Hindlimb muscle (tissue), 1 donor: Measurements from ENCODE around the gene FMO4. TPM values are rescaled to one million over a fixed set of nuclear protein-coding genes. Genes with fewer than 3 reads are reported as not detected.
A peak's percentile ranks its signal among the peaks of the same experiment; 100 is the strongest.
"Not testable (repeated sequence)": the region's sequence is repeated elsewhere in the genome, so short reads cannot be mapped to it uniquely, and the experiment has no call there.

Source experiments
- DNase-seq: peaks from one replicate; pipeline ENCODE4 v3.0.0-alpha.2; 2013
- polyA plus RNA-seq: library from polyadenylated mRNA; unstranded; fragments of 120-200 nt; gene quantifications from one replicate; pipeline ENCODE4 v1.2.1, GENCODE V29; 2013; ENCODE audit not compliant: insufficient read length

FMO4 gene
- polyA plus RNA-seq, 1 donor: 3.8 TPM

- peak; percentile 35 for DNase-seq
These were observed 20.1 kb downstream of the FMO4 start for GRCh38 chr1:171334024-171334640.

- no peak for DNase-seq
These were observed 22.0 kb downstream of the FMO4 start for GRCh38 chr1:171335964-171336363.

DNA sequence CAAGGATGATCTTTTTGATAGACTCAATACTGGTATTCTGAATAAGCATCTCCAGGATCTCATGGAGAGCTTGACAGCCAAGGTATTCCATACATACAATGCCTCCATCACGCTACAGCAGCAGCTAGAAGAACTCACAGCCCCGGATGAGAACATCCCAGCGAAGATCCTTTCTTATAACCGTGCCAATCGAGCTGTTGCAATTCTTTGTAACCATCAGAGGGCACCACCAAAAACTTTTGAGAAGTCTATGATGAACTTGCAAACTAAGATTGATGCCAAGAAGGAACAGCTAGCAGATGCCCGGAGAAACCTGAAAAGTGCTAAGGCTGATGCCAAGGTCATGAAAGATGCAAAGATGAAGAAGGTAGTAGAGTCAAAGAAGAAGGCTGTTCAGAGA lies 25.4 kb downstream of the FMO4 start:
- DNase-seq: not testable (repeated sequence)

DNA sequence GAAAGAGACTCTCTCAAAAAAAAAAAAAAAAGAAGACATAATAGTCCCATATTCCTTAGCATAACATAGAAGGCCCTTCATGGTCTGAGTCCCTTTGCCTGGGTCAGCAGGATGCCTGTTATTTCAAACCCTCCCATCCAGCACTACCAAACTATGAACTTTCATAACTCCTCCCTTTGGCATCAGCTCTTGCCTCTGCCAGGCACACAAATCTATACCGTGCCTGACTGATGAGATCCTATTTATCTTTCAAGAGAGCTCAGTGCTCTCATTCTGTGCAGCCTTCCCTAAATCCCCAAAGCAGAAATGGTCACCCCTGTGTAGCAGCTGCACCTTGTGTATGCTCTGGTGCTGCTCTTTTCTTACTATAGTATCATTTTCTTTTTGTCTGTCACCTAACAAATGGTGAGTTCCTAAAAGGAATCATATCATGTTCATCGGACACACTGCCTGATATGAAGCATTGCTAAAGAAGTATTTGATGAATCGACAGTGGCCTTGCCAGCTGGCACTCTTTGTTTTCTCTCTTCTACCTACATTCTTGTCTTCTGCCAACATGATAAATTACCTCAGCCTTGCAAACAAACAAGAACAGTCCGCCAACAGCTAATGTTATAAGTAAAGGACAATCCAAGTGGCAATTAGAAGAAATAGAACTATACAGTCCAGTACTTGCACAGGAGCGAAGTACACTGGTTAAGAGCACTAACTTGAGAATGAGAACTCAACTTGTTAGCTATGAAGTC lies 29.9 kb downstream of the FMO4 start:
- no peak for DNase-seq

DNA sequence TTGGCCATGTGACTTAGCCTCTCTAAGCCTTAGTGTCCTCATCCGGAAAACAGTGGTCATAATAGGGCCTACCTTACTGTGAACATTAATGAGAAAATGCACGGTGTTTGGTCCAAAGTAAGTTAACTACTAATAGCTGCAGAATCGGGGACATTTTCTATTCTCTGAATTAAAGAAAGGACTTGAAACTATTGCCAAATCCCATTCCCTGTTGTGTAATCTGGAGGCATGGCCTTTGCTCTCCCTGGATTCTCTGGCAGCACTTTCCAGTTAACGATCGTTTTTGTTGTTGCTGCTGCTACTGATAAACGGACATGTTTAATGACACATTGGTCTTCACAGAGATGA lies 30.5 kb downstream of the FMO4 start:
- DNase-seq: no peak

DNA sequence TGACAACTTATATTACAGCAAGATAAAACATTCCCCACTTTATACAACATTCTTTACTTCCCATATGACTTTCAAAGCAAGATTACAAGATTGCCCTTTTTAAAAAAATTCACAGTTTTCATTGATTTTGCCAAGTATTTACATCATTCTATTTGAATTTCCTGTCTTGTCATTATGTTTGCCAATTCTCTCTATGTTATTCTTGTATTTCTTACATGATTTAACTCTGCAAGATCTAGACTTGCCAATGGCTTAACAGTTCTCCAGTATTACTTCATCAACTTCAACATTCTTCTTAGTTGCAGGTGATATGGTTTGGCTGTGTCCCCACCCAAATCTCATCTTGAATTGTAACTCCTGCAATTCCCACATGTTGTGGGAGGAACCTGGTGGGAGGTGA lies 31.6 kb downstream of the FMO4 start:
- no peak for DNase-seq

- DNase-seq: no peak
These were observed 32.9 kb downstream of the FMO4 start for GRCh38 chr1:171346881-171347280.

- DNase-seq: no peak
These were observed 36.6 kb downstream of the FMO4 start for GRCh38 chr1:171350594-171350993.

DNA sequence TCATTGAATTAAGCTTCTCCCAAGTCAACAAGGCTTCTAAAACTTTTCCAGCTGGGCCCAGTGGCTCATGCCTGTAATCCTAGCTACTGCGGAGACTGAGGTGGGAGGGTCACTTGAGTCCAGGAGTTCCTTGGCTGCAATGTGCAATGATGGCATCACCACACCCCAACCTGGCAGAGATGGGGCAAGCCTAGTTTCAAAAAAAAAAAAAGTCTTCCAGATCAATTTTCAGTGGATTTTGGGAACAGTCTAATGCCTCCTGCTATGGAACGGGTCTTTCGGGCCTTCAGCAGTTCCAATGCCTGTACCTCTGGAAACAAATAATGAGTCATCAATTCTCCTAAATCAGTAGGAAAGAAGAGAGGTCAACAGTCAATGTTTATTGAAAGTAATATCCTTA lies 38.0 kb downstream of the FMO4 start:
- no peak for DNase-seq

DNA sequence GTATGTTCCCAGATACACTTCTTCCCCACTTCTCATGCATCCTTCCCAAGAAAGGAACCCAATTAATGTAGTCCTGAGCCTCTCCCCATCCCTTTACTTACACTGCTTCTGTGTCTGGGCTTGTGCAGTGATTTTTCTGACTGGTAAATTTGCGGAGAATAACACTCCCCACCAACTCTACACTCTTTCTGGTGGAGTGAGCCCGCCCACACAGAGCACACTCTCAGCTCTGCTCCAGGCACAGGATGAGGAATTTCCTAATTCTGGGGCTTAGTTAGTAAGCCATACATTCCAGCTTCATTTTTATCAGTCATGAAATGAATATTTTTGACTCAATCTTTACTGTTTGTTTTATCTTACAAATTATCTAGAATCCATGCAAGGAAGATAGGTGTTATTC lies 38.6 kb downstream of the FMO4 start:
- DNase-seq: no peak

DNA sequence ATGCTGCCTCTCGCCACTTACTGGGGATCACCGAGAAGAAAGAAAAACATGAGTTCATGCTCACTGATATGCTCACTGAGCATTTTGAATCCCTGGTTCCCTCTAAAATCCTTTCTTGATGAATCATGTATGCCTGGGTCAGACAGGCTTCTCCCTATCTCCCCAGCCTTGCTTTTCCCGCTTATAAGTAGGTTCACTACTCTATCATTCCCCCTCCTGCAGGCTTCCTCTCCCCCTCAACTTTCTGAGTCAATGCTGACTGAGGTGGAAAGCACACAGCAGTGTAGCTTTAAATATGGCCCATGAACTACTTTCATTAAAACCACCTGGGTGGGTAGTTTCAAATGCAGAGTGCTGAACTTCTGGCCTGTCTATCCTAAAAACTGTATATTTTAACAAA lies 41.7 kb downstream of the FMO4 start:
- DNase-seq: no peak

GRCh38 chr1:171357179-171357578 lies 43.2 kb downstream of the FMO4 start:
- no peak for DNase-seq

- not testable (repeated sequence) for DNase-seq
These were observed 45.3 kb downstream of the FMO4 start for GRCh38 chr1:171359355-171359648.

DNA sequence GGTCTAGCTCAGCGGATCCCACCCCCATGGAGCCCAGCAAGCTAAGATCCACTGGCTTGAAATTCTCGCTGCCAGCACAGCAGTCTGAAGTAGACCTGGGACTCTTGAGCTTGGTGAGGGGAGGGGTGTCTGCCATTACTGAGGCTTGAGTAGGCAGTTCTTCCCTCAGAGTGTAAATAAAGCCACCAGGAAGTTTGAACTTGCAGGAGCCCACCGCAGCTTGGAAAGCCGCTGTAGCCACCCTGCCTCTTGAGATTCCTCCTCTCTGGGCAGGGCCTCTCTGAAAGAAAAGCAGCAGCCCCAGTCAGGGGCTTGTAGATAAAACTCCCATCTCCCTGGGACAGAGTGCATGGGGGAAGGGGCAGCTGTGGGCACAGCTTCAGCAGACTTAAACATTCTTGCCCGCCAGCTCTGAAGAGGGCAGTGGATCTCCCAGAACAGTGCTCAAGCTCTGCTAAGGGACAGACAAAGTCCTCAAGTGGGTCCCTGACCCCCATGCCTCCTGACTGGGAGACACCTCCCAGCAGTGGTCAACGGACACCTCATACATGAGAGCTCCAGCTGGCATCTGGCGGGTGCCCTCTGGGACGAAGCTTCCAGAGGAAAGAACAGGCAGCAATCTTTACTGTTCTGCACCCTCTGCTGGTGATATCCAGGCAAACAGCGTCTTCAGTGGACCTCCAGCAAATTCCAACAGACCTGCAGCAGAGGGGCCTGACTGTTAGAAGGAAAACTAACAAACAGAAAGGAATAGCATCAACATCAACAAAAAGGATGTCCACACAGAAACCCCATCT lies 45.9 kb downstream of the FMO4 start:
- DNase-seq: not testable (repeated sequence)

GRCh38 chr1:171366085-171366484 lies 52.1 kb downstream of the FMO4 start:
- DNase-seq: no peak

GRCh38 chr1:171366816-171367215 lies 52.8 kb downstream of the FMO4 start:
- DNase-seq: no peak

DNA sequence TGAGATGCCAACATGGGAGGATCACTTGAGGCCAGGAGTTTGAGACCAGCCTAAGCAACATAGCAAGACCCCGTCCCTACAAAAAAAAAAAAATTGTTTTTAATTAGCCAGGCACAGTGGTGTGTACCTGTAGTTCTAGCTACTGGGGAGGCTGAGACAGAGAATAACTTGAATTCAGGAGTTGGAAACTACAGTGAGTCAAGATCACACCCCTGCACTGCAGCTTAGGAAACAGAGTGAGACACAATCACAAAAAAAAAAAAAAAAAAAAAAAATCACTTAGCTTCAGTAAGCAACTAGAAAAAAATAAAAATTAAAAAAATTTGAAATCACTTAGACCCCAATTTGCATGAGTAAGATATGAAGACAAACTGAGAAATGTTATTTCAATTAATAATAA lies 53.5 kb downstream of the FMO4 start:
- DNase-seq: no peak

- no peak for DNase-seq
These were observed 58.6 kb downstream of the FMO4 start for GRCh38 chr1:171372418-171373084.

- not testable (repeated sequence) for DNase-seq
These were observed 59.6 kb downstream of the FMO4 start for GRCh38 chr1:171373357-171374122.

DNA sequence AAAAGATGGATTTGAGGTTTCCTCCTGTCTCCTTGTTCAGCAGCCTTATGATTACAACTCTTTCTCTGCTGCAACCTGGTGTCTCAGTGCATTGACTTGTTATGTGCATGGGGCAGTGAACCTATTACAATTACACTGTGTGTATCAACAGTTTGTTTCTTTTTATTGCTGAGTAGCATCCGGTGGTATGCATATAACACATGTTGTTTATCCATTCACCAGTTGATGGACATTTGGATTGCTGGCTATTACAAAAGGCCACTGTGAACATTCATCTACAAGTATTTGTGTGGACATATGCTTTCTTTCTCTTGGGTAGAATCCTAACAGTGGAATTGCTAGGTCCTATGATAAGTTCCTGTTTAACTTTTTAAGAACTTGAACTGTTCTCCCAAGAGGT lies 65.9 kb downstream of the FMO4 start:
- no peak for DNase-seq

DNA sequence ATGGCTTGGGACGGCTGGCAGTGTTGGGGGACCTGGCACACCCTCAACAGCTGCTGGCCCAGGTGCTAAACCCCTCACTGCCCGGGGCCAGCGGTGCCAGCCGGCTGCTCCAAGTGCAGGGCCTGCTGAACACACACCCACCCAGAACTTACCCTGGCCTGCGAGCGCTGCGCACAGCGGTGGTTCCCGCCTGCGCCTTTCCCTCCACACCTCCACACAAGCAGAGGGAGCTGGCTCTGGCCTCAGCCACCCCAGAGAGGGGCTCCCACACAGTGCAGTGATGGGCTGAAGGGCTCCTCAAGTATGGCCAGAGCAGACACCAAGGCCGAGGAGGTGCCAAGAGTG lies 67.9 kb downstream of the FMO4 start:
- no peak for DNase-seq

DNA sequence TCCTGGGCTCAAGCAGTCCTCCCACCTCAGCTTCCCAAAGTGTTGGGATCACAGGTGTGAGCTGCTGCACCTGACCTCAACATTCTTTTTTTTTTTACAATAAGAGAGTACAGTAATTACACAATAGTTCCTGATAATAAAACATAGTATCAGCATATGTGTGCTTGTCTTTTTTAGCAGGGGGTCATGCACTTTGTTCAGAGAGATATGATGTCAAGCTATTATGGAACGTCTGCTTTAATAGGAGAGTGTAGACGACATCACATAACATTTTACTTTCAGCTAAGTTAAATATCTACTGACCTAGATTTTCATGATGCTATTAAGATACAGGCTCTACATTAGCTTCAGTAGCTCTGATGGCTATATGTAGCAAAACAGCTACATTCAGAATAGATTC lies 70.5 kb downstream of the FMO4 start:
- DNase-seq: no peak

- no peak for DNase-seq
These were observed 75.2 kb downstream of the FMO4 start for GRCh38 chr1:171389171-171389570.
